Effector memory CD4-positive, alpha-beta T cell (primary cell): ENCODE results near the gene SCYL3.

Experiments
- DNase-seq, 3 donors: peaks; one replicate each; pipeline ENCODE4 v3.0.0-alpha.2; 2020
- H3K27ac ChIP-seq: 2 replicates; pipeline ENCODE4 v1.7.0; 2013; ENCODE audit warnings: mild to moderate bottlenecking, low read length, moderate library complexity; ENCODE audit not compliant: insufficient read depth, poor library complexity, severe bottlenecking
- H3K27me3 ChIP-seq: replicated peaks from 2 replicates; pipeline ENCODE4 v1.7.0; 2013; ENCODE audit warnings: mild to moderate bottlenecking, low read length; ENCODE audit not compliant: insufficient read depth, control insufficient read depth, poor library complexity, severe bottlenecking
- H3K36me3 ChIP-seq: 2 replicates; pipeline ENCODE4 v1.7.0; 2013; ENCODE audit warnings: mild to moderate bottlenecking, low read length, moderate library complexity; ENCODE audit not compliant: control insufficient read depth, insufficient read depth
- H3K4me1 ChIP-seq: 2 replicates; pipeline ENCODE4 v1.7.0; 2013; ENCODE audit warnings: low read length, mild to moderate bottlenecking; ENCODE audit not compliant: control insufficient read depth, insufficient read depth, poor library complexity, severe bottlenecking
- H3K4me3 ChIP-seq: 2 replicates; pipeline ENCODE4 v1.7.0; 2013; ENCODE audit warnings: low read length, low read depth, mild to moderate bottlenecking; ENCODE audit not compliant: insufficient read depth, poor library complexity, severe bottlenecking
- H3K9me3 ChIP-seq: 2 replicates; pipeline ENCODE4 v1.7.0; 2013; ENCODE audit warnings: mild to moderate bottlenecking, low read length, moderate library complexity; ENCODE audit not compliant: control insufficient read depth
- total RNA-seq, 3 donors: gene quantifications; one replicate each; lab custom pipeline; 2026; lab: John Stamatoyannopoulos, UW

SCYL3 gene, protein sequence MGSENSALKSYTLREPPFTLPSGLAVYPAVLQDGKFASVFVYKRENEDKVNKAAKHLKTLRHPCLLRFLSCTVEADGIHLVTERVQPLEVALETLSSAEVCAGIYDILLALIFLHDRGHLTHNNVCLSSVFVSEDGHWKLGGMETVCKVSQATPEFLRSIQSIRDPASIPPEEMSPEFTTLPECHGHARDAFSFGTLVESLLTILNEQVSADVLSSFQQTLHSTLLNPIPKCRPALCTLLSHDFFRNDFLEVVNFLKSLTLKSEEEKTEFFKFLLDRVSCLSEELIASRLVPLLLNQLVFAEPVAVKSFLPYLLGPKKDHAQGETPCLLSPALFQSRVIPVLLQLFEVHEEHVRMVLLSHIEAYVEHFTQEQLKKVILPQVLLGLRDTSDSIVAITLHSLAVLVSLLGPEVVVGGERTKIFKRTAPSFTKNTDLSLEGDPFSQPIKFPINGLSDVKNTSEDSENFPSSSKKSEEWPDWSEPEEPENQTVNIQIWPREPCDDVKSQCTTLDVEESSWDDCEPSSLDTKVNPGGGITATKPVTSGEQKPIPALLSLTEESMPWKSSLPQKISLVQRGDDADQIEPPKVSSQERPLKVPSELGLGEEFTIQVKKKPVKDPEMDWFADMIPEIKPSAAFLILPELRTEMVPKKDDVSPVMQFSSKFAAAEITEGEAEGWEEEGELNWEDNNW
- total RNA-seq, result 19.4 to 26.3 (median 24.5) reads per million in 3 donors

DNA sequence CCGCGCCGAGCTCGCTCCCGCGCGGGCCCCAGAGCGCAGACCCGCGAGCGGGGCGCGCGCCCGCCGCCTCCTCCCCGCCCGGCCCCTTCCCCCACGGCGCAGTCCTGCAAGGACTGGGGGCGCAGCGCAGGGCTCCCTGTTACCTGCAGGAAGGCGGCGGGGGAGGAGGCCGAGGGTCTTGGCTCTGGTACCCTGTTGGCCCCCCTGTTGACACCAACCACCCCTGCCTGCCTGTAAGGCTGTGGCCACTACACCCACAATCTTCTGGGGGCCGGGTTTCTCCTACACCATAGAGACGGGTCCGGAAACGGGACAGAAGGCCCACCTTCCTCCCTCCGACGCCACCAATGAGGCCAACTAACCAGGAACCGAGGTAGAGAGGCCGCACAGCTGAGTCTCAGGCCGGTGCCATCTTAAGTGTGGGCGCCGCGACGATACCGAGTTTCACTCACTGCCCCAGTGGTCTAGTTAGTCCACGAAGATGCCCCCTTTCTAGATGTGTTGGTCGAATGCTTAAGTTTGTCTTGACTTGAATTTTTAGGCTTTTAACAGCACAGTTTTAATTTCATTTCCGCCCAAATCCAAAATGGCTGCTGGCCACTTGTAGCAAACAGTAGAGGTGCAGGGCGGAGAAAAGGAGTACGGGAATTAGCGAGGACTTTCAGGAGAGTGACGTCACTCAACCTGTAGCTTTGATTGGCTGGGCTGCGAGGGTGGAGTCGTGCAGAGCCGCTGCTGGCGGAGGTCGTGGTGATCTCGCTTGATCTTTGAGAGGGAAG lies at the start of gene SCYL3:
Gene SCYL3, minus strand, starts transcription at position 252 of the 779 bp plus-strand sequence. CDS start 5,056 bp downstream, outside the sequence.
- H3K27me3 ChIP-seq, result no peaks in the 10 kb centered on the region
- peaks cover 21% of the 10 kb centered on the region for H3K4me1 ChIP-seq
- peak within 1 kb of the TSS; percentile 94 for H3K4me3 ChIP-seq

DNA sequence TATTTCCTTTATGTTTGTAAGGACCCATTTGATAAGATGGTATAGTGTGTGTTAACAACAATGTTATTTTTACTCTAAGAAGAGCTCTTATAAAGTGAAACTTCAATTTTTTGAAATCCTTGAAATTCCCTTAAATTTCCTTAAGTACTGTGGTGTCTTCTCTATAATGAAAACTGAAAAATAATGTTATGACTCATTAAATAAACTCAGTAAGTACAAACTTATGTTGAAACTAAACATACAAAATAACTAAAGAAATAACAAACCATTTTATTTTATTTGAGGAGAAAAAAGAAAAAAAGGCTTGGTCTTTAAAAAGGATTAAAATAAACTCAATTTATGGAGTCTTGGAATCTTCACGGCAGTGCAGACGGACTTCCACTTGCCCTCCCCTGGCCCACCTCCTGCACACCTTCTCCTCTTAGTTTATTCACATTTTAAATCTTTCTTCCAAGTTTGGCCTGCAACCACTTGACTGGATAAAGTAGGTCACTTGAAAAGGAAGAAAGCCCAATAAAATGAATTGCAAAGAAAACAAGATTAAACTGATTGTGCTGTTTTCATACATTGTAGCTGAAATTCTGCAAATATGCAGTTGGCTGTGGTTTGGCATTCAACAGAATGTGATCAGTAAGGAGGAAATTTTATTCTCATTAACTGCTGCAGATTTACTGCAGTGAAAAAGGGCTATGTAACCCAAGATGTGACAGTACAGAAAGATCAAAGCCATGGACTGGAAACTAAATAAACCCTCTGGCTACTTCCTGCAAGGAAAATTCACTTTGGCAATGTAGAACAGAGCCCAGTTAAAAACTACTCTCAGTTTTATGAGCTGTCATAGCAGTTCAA lies 48.5 kb upstream of the SCYL3 start:
- no peaks in the 10 kb centered on the region for H3K4me1 ChIP-seq
- no peaks in the 10 kb centered on the region for H3K9me3 ChIP-seq
- H3K27me3 ChIP-seq, result no peaks in the 10 kb centered on the region
- H3K36me3 ChIP-seq, result no peaks in the 10 kb centered on the region
- H3K27ac ChIP-seq, result no peak overlapping the region
- no peak for DNase-seq
- no peak overlapping the region for H3K4me3 ChIP-seq

More for the DNA sequence above, at the start of gene SCYL3:
- Histone ChIP-seq H3K9me3 (no peaks in the 10 kb centered on the region), H3K36me3 (no peaks in the 10 kb centered on the region), H3K27ac (peak within 1 kb of the TSS; percentile 96)
- peak; percentile 81 to 90 (median 89) for DNase-seq

DNA sequence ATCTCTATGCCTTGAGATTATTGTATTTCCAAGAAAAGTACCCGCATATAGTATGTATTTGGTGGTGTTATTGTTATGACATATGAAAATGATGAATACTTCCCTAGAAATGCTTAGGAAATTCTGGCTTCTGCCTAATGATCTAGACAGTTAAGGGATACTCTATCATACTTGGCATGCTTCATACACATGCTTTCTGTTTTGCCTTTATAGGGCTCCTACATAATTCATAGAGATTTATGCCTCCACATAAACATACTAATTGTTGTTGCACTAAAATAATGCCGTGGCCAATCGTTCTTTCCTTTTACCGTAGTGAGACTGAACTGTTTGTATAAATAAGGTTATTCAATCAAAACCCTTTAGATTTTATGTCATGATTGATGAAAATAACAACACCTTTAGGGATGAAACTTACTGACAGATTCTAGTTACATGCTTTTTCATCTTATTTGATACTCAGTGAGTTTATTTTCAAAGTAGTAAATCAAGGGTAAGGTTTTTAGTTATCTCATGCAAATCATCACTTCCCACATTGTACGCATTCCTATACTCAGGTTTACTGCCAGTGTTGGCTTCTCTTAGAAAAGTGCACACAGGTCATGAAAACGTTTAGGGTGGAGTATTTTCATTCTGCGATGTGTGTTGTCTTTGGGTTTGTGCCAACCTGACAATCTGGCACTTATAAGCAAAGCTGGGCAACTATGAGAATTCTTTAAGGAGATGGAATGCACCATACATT lies 40.5 kb upstream of the SCYL3 start:
- Histone ChIP-seq H3K27ac (no peak overlapping the region), H3K27me3 (no peaks in the 10 kb centered on the region)
- no peak for DNase-seq

DNA sequence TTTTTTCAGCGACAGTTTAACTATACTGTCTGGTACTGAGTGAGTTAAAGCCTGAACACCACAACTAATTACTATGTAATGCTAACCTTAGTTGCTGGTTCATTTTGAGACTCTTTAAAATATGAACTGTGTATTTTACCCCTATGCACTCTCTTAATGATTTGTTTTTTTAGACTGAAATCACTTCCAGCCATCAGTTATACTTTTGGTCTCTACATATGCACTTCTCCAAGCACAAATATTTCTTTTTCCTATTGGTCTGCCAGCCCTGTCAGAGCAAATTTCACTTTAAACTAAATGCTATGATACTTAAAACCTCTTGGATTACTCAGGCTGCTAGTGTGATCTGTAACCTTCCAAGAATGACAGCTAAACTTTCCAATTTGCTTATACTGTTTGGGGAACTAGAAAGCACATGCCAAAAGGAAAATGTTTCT lies 38.1 kb upstream of the SCYL3 start:
- no peak for DNase-seq
- no peaks in the 10 kb centered on the region for H3K36me3 ChIP-seq
- H3K9me3 ChIP-seq, result no peaks in the 10 kb centered on the region
- no peaks in the 10 kb centered on the region for H3K4me1 ChIP-seq
- H3K4me3 ChIP-seq, result no peak overlapping the region
- no peak overlapping the region for H3K27ac ChIP-seq
- H3K27me3 ChIP-seq, result no peaks in the 10 kb centered on the region

More for the DNA sequence above, 40.5 kb upstream of the SCYL3 start:
- Histone ChIP-seq H3K4me3 (no peak overlapping the region), H3K36me3 (no peaks in the 10 kb centered on the region), H3K9me3 (no peaks in the 10 kb centered on the region), H3K4me1 (no peaks in the 10 kb centered on the region)

DNA sequence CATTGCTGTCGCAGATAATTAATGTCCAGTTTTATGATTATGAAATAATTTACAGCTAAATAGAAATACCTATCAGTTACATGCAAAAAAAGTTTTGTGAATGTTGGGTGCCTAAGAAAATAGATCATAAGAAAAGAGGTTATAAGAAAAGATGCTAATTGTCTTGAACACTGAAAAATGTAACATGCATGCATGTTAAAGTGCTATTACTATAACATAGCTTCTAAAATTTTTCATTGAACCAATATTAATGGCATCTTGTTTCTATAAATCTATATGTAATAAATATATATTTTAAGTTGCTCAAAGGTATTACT lies 35.5 kb upstream of the SCYL3 start:
- Histone ChIP-seq H3K4me3 (no peak overlapping the region), H3K9me3 (no peaks in the 10 kb centered on the region), H3K36me3 (no peaks in the 10 kb centered on the region), H3K27ac (no peak overlapping the region), H3K27me3 (no peaks in the 10 kb centered on the region), H3K4me1 (no peaks in the 10 kb centered on the region)
- DNase-seq, result no peak

DNA sequence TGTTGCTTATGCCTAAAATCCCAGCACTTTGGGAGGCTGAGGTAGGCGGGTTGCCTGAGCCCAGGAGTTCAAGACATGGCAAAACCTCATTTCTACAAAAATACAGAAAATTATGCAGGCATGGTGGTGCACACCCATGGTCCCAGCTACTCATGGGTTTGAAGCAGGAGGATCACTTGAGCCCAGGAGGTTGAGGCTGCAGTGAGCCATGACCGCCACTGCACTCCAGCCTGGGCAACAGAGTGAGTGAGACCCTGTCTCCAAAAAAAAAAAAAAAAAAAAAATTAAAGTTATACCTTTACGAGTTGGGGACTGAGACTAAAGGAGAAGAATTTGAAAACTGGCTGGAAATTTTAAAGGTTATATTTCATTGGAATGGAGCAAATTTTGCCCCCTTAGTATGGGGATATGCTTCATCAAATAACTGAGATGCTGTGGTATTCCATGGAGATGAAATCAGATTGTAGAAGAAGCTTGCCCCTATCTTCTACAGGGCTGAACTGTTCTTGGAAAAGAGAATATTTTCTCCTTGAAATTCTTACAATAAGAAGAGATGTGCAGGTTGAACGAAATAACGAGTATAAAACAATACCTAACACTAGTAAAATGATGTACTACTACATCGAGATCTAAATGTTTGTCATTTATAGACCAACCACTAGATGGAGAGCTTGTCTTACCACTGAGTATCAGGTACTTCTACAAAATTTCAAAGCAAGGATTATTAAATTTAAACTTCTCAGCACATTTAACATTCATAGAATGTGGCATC lies 34.9 kb upstream of the SCYL3 start:
- DNase-seq, result no peak
- no peak overlapping the region for H3K27ac ChIP-seq
- no peak overlapping the region for H3K4me3 ChIP-seq
- H3K36me3 ChIP-seq, result no peaks in the 10 kb centered on the region
- H3K9me3 ChIP-seq, result no peaks in the 10 kb centered on the region
- H3K4me1 ChIP-seq, result no peaks in the 10 kb centered on the region
- H3K27me3 ChIP-seq, result no peaks in the 10 kb centered on the region

DNA sequence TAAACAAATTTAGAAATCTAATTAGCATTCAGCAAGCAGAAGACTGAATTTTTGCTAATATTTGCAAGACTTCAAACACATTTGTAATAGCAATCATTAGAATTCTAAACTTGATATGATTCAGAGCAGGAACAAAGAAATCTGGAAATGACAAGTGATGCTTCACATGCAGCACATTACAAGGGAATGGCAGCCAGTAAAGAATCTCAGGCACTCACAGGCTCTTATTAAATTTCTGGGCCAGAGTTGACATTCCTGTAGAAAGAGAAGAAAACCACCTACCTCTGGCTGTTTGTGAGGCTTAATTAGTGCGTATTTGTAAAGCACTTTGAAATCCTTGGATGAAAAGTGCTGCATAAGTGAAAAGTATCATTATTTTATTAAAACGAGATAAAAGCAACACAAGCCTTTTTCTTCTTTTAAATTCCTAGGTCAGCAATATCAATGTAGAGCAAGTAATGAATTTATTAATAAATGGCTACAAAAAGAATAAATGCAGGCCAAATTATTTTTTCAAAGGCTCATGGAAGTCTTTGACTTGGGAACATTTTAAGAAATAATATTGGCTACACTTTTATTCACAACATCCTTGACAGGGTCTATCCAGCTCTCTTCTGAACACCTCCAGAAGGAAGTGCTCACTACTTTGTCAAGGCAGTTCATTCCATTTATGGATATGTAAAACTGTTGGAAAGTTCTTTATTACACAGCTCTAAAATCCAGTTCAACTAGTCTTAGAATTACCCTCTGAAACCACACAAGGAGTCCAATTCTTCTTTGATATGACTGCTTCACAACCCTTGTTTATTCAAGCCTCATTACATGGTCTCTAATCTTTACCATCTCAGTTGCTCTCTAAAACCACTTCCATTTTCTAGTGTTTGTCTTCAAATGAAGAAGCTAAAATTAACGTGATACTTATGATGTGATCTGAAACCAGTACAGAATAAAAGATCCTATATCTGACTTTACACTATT lies 32.1 kb upstream of the SCYL3 start:
- Histone ChIP-seq H3K36me3 (no peaks in the 10 kb centered on the region), H3K27me3 (no peaks in the 10 kb centered on the region), H3K4me3 (no peak overlapping the region), H3K4me1 (no peaks in the 10 kb centered on the region), H3K9me3 (no peaks in the 10 kb centered on the region), H3K27ac (no peak overlapping the region)
- DNase-seq, result no peak

DNA sequence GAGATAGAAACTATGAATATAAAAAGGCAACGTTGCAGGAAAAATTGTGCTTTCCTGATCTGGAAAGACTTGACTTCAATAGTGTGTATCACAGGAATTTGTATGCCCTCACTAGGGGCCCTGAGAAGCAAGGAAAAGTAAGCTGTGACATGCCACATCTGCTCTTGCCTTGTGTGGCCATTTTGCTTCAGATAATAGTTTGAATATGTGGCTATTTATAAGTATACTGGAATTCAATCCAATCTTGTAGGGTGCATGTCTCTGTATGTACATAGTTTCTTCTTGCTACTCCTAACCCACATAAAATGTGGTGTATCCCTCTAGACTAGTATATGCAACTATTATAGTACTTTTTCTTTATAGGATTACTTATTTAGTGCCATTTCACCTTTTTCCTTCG lies 31.1 kb upstream of the SCYL3 start:
- Histone ChIP-seq H3K4me3 (no peak overlapping the region), H3K4me1 (no peaks in the 10 kb centered on the region), H3K36me3 (no peaks in the 10 kb centered on the region), H3K27ac (no peak overlapping the region), H3K27me3 (no peaks in the 10 kb centered on the region), H3K9me3 (no peaks in the 10 kb centered on the region)
- DNase-seq, result no peak
